ENCODE results near the gene UBAC1.
A peak's percentile ranks its signal among the peaks of the same experiment; 100 is the strongest.

GRCh38 chr9:135955934-135956801 is 5.0 kb downstream of the UBAC1 start:
- no peak for TF ChIP-seq CTCF (IDR thresholded peaks at IDR 0.05 in 2 of 3, conservative IDR thresholded peaks at IDR 0.05 in 1 of 3; ENCODE audit: insufficient read depth in 2 of 3, low read depth in 1 of 3, low read length in 3 of 3)
- no peak for TF ChIP-seq FOXK1 (CRISPR knock-in tag; IDR thresholded peaks at IDR 0.05; ENCODE audit: borderline replicate concordance)
- TF ChIP-seq ZNF239 (CRISPR knock-in tag; IDR thresholded peaks at IDR 0.05): no peak
- no peak for TF ChIP-seq EHMT2 (IDR thresholded peaks at IDR 0.05)
- TF ChIP-seq RBM15 (IDR thresholded peaks at IDR 0.05; ENCODE audit: insufficient read depth, low read length): no peak
- TF ChIP-seq MAX (CRISPR knock-in tag; IDR thresholded peaks at IDR 0.05): peak; percentile 49; the same call in 1 of the 2 replicates
- TF ChIP-seq CSDE1 (IDR thresholded peaks at IDR 0.05): no peak
